AG04449 (cell line): ENCODE measurements around the gene PLA2G12A.
A peak's percentile ranks its signal among the peaks of the same experiment; 100 is the strongest.

Source experiments
- CTCF ChIA-PET: fragments of 350-600 bp; formaldehyde crosslinking; extraction: SDS; loops from one replicate; lab custom pipeline; 2021; ENCODE audit warnings: antibody characterized with exemption; lab: Yijun Ruan, JAX
- POLR2A ChIA-PET: fragments of 400-600, 350-600 bp; formaldehyde crosslinking; extraction: SDS; loops from one replicate; lab custom pipeline; 2020; ENCODE audit warnings: antibody characterized with exemption, inconsistent platforms; lab: Yijun Ruan, JAX
- DNase-seq: peaks from one replicate; pipeline ENCODE4 v3.0.0-alpha.2; 2010; ENCODE audit warnings: low read depth, low spot score
- H3K4me3 ChIP-seq: 2 replicates; pipeline ENCODE4 v1.5.1; 2011; ENCODE audit warnings: low read depth, mild to moderate bottlenecking, control low read depth, low read length
- TF ChIP-seq, protein P1 (sequence below): IDR thresholded peaks from one replicate; pipeline ENCODE4 v1.5.1; 2011; ENCODE audit warnings: mild to moderate bottlenecking, moderate library complexity, low read length, control low read depth, inconsistent platforms; ENCODE audit not compliant: insufficient read depth; ENCODE audit errors: missing control alignments

Gene PLA2G12A

DNA sequence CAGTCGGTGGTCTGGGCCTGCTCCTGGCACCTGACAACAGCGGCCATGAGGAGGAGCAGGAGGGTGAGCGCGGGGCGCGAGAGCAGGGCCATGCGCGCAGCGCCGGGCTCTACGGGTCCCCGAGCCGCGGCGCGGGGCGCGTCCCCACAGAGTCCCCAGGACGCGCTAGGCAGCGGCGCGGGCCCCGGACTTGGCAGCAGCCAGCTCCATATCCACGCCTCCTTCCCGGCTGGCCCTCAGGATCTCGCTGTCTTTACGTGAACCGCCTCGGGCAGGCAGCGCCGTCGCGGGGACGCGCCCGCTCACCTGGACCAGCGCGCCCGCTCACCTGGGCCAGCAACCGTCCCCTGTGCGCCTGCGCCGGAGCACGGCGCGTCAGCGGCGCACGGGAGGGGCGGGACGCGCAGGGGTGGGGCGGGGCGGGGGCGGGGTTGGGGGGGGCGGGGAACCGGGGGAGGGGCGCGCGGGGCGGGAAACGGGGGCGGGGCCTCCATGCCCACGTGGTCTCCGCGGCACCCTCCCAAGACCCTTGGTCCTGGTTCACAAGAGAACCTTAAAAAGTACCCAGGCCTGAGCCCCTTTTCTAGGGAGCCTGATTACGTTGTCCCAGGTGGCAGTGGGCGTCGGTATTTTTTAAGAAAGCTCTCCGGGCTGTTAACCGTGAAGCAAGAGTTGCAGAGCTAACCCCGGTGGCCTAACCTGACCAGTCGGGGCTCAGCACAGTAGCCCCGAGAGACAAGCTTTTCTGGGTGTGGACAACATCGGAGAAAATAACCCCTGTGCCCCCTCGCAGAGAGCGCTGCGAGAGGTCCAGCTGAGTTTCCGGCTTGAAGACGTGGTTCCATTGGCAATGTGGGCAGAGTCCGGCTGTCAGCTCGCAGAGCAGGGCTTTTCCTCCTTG lies at the start of gene PLA2G12A:
Gene PLA2G12A, minus strand, starts transcription at position 353 of the 901 bp plus-strand sequence. Its CDS starts 261 bp downstream, at position 92.
- peak within 1 kb of the TSS; percentile 89 for H3K4me3 ChIP-seq
- CTCF ChIA-PET: interaction anchor here (1.4 to 1.6 kb wide), 3 partner anchors 27 to 297 kb away, joined by 3 to 6 read pairs (median 5); partner anchors contain the start of gene SEC24B
- TF ChIP-seq, protein P1, sequence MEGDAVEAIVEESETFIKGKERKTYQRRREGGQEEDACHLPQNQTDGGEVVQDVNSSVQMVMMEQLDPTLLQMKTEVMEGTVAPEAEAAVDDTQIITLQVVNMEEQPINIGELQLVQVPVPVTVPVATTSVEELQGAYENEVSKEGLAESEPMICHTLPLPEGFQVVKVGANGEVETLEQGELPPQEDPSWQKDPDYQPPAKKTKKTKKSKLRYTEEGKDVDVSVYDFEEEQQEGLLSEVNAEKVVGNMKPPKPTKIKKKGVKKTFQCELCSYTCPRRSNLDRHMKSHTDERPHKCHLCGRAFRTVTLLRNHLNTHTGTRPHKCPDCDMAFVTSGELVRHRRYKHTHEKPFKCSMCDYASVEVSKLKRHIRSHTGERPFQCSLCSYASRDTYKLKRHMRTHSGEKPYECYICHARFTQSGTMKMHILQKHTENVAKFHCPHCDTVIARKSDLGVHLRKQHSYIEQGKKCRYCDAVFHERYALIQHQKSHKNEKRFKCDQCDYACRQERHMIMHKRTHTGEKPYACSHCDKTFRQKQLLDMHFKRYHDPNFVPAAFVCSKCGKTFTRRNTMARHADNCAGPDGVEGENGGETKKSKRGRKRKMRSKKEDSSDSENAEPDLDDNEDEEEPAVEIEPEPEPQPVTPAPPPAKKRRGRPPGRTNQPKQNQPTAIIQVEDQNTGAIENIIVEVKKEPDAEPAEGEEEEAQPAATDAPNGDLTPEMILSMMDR: no peak
- POLR2A ChIA-PET: no interaction called here
- no peak for DNase-seq

DNA sequence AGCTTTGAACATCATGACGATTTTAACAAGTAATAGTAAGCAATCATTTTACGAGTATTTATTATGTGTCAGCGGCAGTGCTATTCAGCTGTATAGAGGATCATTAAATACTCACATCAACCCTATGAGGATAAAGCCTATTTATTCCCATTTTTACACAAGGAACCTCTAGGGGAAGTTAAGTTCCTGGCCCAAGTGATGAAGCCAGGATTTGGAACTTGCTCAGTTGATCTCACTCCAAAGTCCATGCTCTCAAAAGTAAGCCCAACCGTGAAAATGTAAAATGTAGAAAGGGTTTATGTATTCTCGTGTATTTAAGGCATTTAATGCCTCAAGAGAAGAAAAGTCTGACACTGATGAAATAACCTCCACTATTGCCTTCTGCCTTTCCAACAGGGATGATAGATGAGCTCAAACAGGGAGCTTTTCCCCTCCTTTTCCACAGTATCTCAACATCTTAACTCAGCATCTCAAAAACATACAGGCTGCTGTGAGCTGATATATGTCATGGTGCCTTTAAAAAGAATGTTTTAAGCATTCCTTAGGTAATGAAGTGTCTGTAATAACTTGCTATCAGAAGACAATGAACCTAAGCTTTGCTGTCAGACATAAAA lies 35.0 kb upstream of the PLA2G12A start:
- no peak for DNase-seq
- TF ChIP-seq, protein P1: no peak
- ChIA-PET POLR2A (no interaction called here), CTCF (no interaction called here)
- H3K4me3 ChIP-seq: no peak overlapping the region

DNA sequence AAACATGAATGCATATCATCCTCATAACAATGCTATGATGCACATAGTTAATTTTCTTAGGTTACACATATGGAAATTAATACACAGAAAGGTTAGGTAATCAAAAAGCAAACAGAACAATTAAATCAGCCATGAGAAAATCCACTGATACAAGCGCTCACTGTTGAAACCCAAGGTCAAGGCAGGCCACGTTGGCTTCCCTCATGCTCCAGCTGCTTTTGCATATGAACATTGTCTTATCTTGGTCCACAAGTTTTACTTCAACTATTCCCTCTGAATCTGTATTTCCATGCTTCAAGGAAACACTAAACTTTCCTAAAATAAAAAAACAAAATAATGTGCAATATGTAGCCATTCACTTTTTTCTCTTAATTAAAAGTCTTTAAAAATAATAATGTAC lies 34.5 kb upstream of the PLA2G12A start:
- TF ChIP-seq, protein P1: no peak
- DNase-seq: no peak
- ChIA-PET CTCF (no interaction called here), POLR2A (no interaction called here)
- no peak overlapping the region for H3K4me3 ChIP-seq

DNA sequence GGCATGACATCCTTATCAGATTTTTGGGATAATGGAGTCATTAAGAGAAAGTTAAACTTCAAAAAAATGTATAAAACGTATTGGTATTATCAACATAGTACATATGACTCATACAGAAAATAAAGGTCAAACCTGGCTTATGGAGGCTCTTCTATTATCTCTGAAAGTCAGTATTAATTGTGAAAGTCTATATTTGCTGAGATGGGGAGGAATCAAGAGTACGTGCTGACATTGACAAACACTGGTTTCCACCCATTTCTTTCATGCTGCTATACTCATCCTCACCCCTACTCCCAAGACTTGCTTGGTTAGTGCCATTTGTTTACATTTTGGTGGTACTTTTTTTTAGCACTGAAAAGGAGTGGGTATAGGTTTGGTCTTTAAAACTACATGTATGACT lies 30.8 kb upstream of the PLA2G12A start:
- ChIA-PET CTCF (no interaction called here), POLR2A (no interaction called here)
- TF ChIP-seq, protein P1: no peak
- no peak overlapping the region for H3K4me3 ChIP-seq
- no peak for DNase-seq

DNA sequence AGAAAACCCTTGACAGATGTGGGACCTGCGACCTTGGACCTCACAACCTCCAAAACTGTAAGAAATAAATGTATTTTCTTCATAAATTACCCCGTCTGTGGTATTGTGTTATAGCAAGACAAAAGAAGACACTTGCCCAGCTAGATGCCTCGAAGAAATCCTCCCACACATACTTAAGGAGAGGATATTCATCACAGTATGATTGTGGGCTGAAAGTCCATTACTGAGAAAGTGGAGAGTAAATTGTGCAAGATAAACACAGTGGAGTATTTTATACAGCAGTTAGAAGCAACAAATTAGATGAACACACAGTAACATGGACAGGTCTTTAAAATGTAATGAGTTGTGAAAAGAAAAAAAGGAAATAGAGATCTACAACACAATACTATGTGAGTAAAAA lies 25.8 kb upstream of the PLA2G12A start:
- CTCF ChIA-PET: no interaction called here
- H3K4me3 ChIP-seq: no peak overlapping the region
- no peak for DNase-seq
- TF ChIP-seq, protein P1: no peak
- POLR2A ChIA-PET: no interaction called here
